ENCODE results near the gene HNRNPF. TPM values are rescaled to one million over a fixed set of nuclear protein-coding genes. Genes with fewer than 3 reads are reported as not detected.
"Not testable (repeated sequence)": the region's sequence is repeated elsewhere in the genome, so short reads cannot be mapped to it uniquely, and the experiment has no call there.

HNRNPF gene
- total and polyA plus RNA-seq, 8 donors, result 26.5 to 103 (median 72.1) TPM

DNA sequence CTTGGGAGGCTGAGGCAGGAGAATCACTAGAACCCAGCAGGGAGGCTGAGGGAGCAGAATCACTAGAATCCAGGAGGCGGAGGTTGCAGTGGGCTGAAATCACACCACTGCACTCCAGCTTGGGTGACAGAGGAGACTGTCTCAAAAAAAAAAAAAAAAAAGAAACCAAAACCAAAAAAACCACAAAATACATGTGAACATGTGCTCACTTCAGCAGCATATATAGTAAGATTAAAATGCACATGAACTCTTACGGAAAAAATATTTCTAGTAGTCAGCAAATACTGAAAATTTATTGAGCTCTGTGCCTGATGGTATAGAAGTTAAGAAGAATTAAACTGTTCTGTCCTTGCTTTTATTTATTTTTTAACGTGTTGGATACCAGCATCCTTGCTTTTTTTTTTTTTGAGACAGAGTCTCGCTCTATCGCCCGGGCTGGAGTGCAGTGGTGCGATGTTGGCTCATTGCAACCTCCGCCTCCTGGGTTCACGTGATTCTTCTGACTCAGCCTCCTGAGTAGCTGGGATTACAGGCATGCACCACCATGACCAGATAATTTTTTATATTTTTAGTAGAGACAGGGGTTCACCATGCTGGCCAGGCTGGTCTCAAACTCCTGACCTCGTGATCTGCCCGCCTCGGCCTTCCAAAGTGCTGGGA is 18.3 kb upstream of the HNRNPF start:
- Histone ChIP-seq H3K27me3 (no peaks in the 10 kb centered on the region), H3K9me3 (no peaks in the 10 kb centered on the region), H3K36me3 (no peaks in the 10 kb centered on the region), H3K4me1 (no peaks in the 10 kb centered on the region), H3K27ac (no peak overlapping the region), H3K4me3 (no peak overlapping the region)
- DNase-seq (no peak), FAIRE-seq (no peak), ATAC-seq (no peak)
- intact Hi-C loops (cut with DNase I), result no loop called here
- no peak for TF ChIP-seq CTCF (IDR thresholded peaks at IDR 0.05)
- 87 to 92% methylated on average over 12 of the region's 12 CpGs for WGBS, 2 donors

DNA sequence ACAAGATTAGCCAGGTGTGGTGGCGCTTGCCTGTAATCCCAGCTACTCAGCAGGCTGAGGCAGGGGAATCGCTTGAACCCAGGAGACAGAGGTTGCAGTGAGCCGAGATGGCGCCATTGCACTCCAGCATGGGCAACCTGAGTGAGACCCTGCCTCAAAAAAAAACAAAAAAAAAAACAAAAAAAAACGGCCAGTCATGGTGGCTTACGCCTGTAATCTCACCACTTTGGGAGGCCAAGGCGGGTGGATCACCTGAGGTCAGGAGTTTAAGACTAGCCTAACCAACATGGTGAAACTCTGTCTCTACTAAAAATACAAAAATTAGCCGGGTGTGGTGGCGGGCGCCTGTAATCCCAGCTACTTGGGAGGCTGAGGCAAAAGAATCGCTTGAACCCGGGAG is 17.5 kb upstream of the HNRNPF start:
- FAIRE-seq; intact Hi-C loops (cut with DNase I); ATAC-seq; H3K36me3 ChIP-seq; H3K4me1 ChIP-seq; H3K27me3 ChIP-seq; H3K4me3 ChIP-seq; DNase-seq; H3K27ac ChIP-seq; H3K9me3 ChIP-seq: not testable (repeated sequence)
- 91 to 94% methylated on average over 12 of the region's 12 CpGs for WGBS, 2 donors

GRCh38 chr10:43424416-43424815 is 15.4 kb upstream of the HNRNPF start:
- no peak for TF ChIP-seq CTCF (IDR thresholded peaks at IDR 0.05)
- no peaks in the 10 kb centered on the region for H3K36me3 ChIP-seq
- DNase-seq (no peak), FAIRE-seq (no peak), ATAC-seq (no peak)
- H3K27me3 ChIP-seq, result no peaks in the 10 kb centered on the region
- no peak overlapping the region for H3K27ac ChIP-seq
- H3K4me1 ChIP-seq, result peaks cover 0 to 5% (median 0%) of the 10 kb centered on the region in 3 donors
- WGBS, 2 donors, result 88 to 91% methylated on average over 6 of the region's 6 CpGs
- no peak overlapping the region for H3K4me3 ChIP-seq
- no peaks in the 10 kb centered on the region for H3K9me3 ChIP-seq
- intact Hi-C loops (cut with DNase I), result no loop called here

DNA sequence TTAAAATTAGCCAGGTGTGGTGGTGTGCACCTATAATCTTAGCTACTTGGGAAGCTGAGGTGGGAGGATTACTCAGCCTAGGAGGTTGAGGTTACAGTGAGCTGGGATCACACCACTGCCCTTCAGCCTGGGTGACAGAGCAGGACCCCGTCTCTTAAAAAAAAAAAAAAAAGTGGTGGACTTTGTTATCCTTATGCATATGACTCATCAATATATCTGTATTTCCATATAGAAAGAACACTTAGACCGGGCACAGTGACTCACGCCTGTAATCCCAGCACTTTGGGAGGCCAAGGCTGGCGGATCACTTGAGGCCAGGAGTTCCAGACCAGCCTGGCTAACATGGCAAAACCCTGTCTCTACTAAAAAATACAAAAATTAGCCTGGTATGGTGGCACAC is 13.0 kb upstream of the HNRNPF start:
- DNase-seq; H3K36me3 ChIP-seq; H3K4me3 ChIP-seq; H3K9me3 ChIP-seq; H3K27me3 ChIP-seq; H3K4me1 ChIP-seq; FAIRE-seq; intact Hi-C loops (cut with DNase I); H3K27ac ChIP-seq; ATAC-seq: not testable (repeated sequence)
- 96 to 98% methylated on average over 4 of the region's 4 CpGs for WGBS, 2 donors

DNA sequence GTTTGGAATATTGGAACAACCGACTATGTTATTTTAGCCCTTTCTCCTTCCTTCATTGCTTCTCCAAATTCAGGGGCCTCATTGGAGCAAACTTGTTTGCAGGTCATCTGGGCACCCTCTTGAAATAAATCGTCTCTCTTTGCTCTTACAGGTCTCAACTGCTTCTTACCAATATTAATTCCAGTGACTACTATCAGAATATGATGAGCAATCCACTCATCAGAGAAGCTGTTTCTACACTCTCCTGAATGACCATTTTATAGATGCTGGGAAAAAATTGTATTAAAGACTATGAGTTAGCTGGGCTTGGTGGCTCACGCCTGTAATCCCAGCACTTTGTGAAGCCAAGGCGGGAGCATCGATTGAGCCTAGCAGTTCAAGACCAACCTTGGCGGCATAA is 12.5 kb upstream of the HNRNPF start:
- TF ChIP-seq CTCF (IDR thresholded peaks at IDR 0.05), result no peak
- FAIRE-seq (no peak), ATAC-seq (no peak), DNase-seq (no peak)
- Histone ChIP-seq H3K4me1 (peaks cover 0 to 5% (median 0%) of the 10 kb centered on the region in 3 donors), H3K9me3 (no peaks in the 10 kb centered on the region), H3K27ac (peak overlapping the region in 2 of 4 donors; percentile 99), H3K27me3 (no peaks in the 10 kb centered on the region), H3K4me3 (peak overlapping the region in 1 of 4 donors; percentile 66), H3K36me3 (no peaks in the 10 kb centered on the region)
- WGBS, 2 donors, result 83 to 89% methylated on average over 6 of the region's 6 CpGs
- intact Hi-C loops (cut with DNase I), result no loop called here

DNA sequence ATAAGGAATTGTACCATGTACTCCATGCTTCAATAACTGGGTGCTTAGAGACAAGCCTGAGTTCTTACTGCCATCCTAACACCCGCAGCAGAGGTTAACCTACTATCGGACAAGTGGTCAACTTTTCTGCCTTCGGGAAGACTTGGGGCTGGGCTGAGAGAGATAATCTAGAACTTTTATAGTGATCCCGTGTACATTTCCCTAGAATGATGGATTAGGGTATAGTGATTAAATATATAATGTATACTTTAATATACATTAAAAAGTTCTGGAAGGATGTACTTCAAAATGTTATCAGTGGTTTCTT is 12.2 kb upstream of the HNRNPF start:
- H3K4me1 ChIP-seq, result peaks cover 0 to 5% (median 0%) of the 10 kb centered on the region in 3 donors
- H3K27ac ChIP-seq, result peak overlapping the region; percentile 93 to 99 (median 98)
- no peak for ATAC-seq
- no peak for FAIRE-seq
- no peaks in the 10 kb centered on the region for H3K36me3 ChIP-seq
- intact Hi-C loops (cut with DNase I), result no loop called here
- no peak for DNase-seq
- no peak for TF ChIP-seq CTCF (IDR thresholded peaks at IDR 0.05)
- WGBS, 2 donors, result 10 to 14% methylated on average over 4 of the region's 4 CpGs
- peak overlapping the region in 3 of 4 donors; percentile 46 to 66 (median 57) for H3K4me3 ChIP-seq
- H3K27me3 ChIP-seq, result no peaks in the 10 kb centered on the region
- no peaks in the 10 kb centered on the region for H3K9me3 ChIP-seq
